ENCODE data around the gene VPS9D1. TPM values are rescaled to one million over a fixed set of nuclear protein-coding genes. Genes with fewer than 3 reads are reported as not detected.

The VPS9D1 gene
- total RNA-seq, 6 experiments from 2014 or later, result 5.6 to 12.4 (median 9.4) TPM

GRCh38 chr16:89721546-89722391, 1.1 kb upstream of the VPS9D1 start:
- intact Hi-C loops (cut with DNase I), result no loop called here
- Histone ChIP-seq H3K4me3 (peak overlapping the region; percentile 89 to 98 (median 94)), H3K27ac (peak overlapping the region; percentile 90 to 95 (median 95)), H3K36me3 (peaks cover 0 to 26% (median 10%) of the 10 kb centered on the region in 4 donors), H3K4me1 (peaks cover 0 to 31% (median 12%) of the 10 kb centered on the region in 4 donors), H3K27me3 (no peaks in the 10 kb centered on the region), H3K9me3 (no peaks in the 10 kb centered on the region)
- DNase-seq (peak; percentile 78 to 84 (median 80)), ATAC-seq (peak; percentile 9 to 41 (median 26))
- peak; percentile 46 for TF ChIP-seq POLR2A (IDR thresholded peaks at IDR 0.05)
- TF ChIP-seq CTCF (IDR thresholded peaks at IDR 0.05), result no peak
- 0% methylated on average over 7 of the region's 112 CpGs for WGBS (ENCODE audit: insufficient coverage, low coverage, low lambda C conversion rate, missing lambda C conversion rate)

- TF ChIP-seq CTCF (IDR thresholded peaks at IDR 0.05) (no peak), POLR2A (IDR thresholded peaks at IDR 0.05) (no peak)
- DNase-seq, result peak; percentile 70 to 82 (median 81)
- Histone ChIP-seq H3K27me3 (no peaks in the 10 kb centered on the region), H3K4me1 (peaks cover 0 to 31% (median 12%) of the 10 kb centered on the region in 4 donors), H3K9me3 (no peaks in the 10 kb centered on the region), H3K27ac (peak overlapping the region; percentile 90 to 95 (median 95)), H3K36me3 (peaks cover 0 to 17% (median 9%) of the 10 kb centered on the region in 4 donors), H3K4me3 (peak overlapping the region; percentile 89 to 98 (median 94))
- WGBS (ENCODE audit: insufficient coverage, low coverage, low lambda C conversion rate, missing lambda C conversion rate), result 0% methylated on average over 1 of the region's 29 CpGs
- peak; percentile 24 to 42 (median 40) for ATAC-seq
- intact Hi-C loops (cut with DNase I), result no loop called here
These were observed 216 bp downstream of the VPS9D1 start for GRCh38 chr16:89720551-89720812.

GRCh38 chr16:89717688-89718505, 2.8 kb downstream of the VPS9D1 start:
- TF ChIP-seq POLR2A (IDR thresholded peaks at IDR 0.05) (no peak), CTCF (IDR thresholded peaks at IDR 0.05) (no peak)
- WGBS (ENCODE audit: insufficient coverage, low coverage, low lambda C conversion rate, missing lambda C conversion rate), result 78% methylated on average over 11 of the region's 24 CpGs
- intact Hi-C loops (cut with DNase I), result no loop called here

GRCh38 chr16:89716916-89717687, 3.6 kb downstream of the VPS9D1 start:
- Histone ChIP-seq H3K27me3 (no peaks in the 10 kb centered on the region), H3K9me3 (no peaks in the 10 kb centered on the region), H3K27ac (no peak overlapping the region), H3K4me1 (peaks cover 0 to 11% (median 4%) of the 10 kb centered on the region in 4 donors), H3K4me3 (no peak overlapping the region), H3K36me3 (no peaks in the 10 kb centered on the region)
- DNase-seq, result no peak
- ATAC-seq, result no peak
- intact Hi-C loops (cut with DNase I), result no loop called here
- TF ChIP-seq POLR2A (IDR thresholded peaks at IDR 0.05) (no peak), CTCF (IDR thresholded peaks at IDR 0.05) (no peak)
- WGBS (ENCODE audit: insufficient coverage, low coverage, low lambda C conversion rate, missing lambda C conversion rate), result 81% methylated on average over 11 of the region's 29 CpGs

More at GRCh38 chr16:89717688-89718505, 2.8 kb downstream of the VPS9D1 start:
- no peak for ATAC-seq
- no peaks in the 10 kb centered on the region for H3K9me3 ChIP-seq
- H3K4me3 ChIP-seq, result no peak overlapping the region
- H3K36me3 ChIP-seq, result peaks cover 0 to under 1% (median 0%) of the 10 kb centered on the region in 4 donors
- no peaks in the 10 kb centered on the region for H3K27me3 ChIP-seq
- H3K4me1 ChIP-seq, result peaks cover 0 to 17% (median 8%) of the 10 kb centered on the region in 4 donors
- H3K27ac ChIP-seq, result no peak overlapping the region
- no peak for DNase-seq
